ENCODE data around the gene ESCO1. TPM values are rescaled to one million over a fixed set of nuclear protein-coding genes. Genes with fewer than 3 reads are reported as not detected.
"Not testable (repeated sequence)": the region's sequence is repeated elsewhere in the genome, so short reads cannot be mapped to it uniquely, and the experiment has no call there.

The ESCO1 gene
- 28.7 TPM for polyA plus RNA-seq (ENCODE audit: insufficient read length)
- long read RNA-seq, donor 1, full-length matches to known transcripts: 2 of 25 reads
- long read RNA-seq, donor 1, partial matches to known transcripts: 23 of 25 reads
- long read RNA-seq, donor 1, other reads (novel, unspliced or antisense): 0 of 25 reads
- long read RNA-seq, donor 2, partial matches to known transcripts: 18 of 18 reads
- long read RNA-seq, donor 2, other reads (novel, unspliced or antisense): 0 of 18 reads
- long read RNA-seq, donor 3, partial matches to known transcripts: 65 of 222 reads
- long read RNA-seq, donor 3, other reads (novel, unspliced or antisense): 157 of 222 reads
- long read RNA-seq, donor 4: 0 reads
- long read RNA-seq, donor 5, full-length matches to known transcripts: 4 of 526 reads
- long read RNA-seq, donor 5, partial matches to known transcripts: 505 of 526 reads
- long read RNA-seq, donor 5, other reads (novel, unspliced or antisense): 17 of 526 reads
- long read RNA-seq, donor 6, partial matches to known transcripts: 23 of 23 reads
- long read RNA-seq, donor 6, other reads (novel, unspliced or antisense): 0 of 23 reads
- long read RNA-seq, donor 7, full-length matches to known transcripts: 4 of 35 reads
- long read RNA-seq, donor 7, partial matches to known transcripts: 31 of 35 reads
- long read RNA-seq, donor 7, other reads (novel, unspliced or antisense): 0 of 35 reads
- long read RNA-seq, donor 8, full-length matches to known transcripts: 2 of 2 reads
- long read RNA-seq, donor 8, partial matches to known transcripts: 0 of 2 reads
- long read RNA-seq, donor 8, other reads (novel, unspliced or antisense): 0 of 2 reads

GRCh38 chr18:21600526-21601410, at the start of gene ESCO1:
Gene ESCO1, minus strand, starts transcription at chr18:21600704. Its CDS starts 25,861 bp downstream, at chr18:21574843.
- DNase-seq: peak; percentile 93

GRCh38 chr18:21640375-21640774, 39.9 kb upstream of the ESCO1 start:
- not testable (repeated sequence) for DNase-seq

- no peak for DNase-seq
Observed at GRCh38 chr18:21638822-21639221, 38.3 kb upstream of the ESCO1 start.

- DNase-seq: no peak
Observed at GRCh38 chr18:21636769-21637168, 36.3 kb upstream of the ESCO1 start.

- no peak for DNase-seq
Observed at GRCh38 chr18:21634588-21635199, 34.2 kb upstream of the ESCO1 start.

GRCh38 chr18:21632393-21632792, 31.9 kb upstream of the ESCO1 start:
- no peak for DNase-seq

GRCh38 chr18:21629089-21629832, 28.8 kb upstream of the ESCO1 start:
- DNase-seq: no peak

GRCh38 chr18:21621640-21622039, 21.1 kb upstream of the ESCO1 start:
- DNase-seq: not testable (repeated sequence)

GRCh38 chr18:21612125-21613039, 11.9 kb upstream of the ESCO1 start, which contains the start of gene SNRPD1:
Gene SNRPD1, plus strand, starts transcription at chr18:21612314. Its CDS starts 116 bp downstream, at chr18:21612430.
- DNase-seq: peak; percentile 89

GRCh38 chr18:21611401-21612124, 11.1 kb upstream of the ESCO1 start:
- not testable (repeated sequence) for DNase-seq

- no peak for DNase-seq
Observed at GRCh38 chr18:21605213-21605612, 4.7 kb upstream of the ESCO1 start.

- DNase-seq: no peak
Observed at GRCh38 chr18:21604671-21605070, 4.2 kb upstream of the ESCO1 start.

GRCh38 chr18:21602299-21602587, 1.7 kb upstream of the ESCO1 start:
- no peak for DNase-seq

GRCh38 chr18:21599585-21600525, 649 bp downstream of the ESCO1 start:
- DNase-seq: peak; percentile 51

GRCh38 chr18:21598726-21599584, 1.5 kb downstream of the ESCO1 start:
- DNase-seq: peak; percentile 53

GRCh38 chr18:21597620-21598019, 2.9 kb downstream of the ESCO1 start:
- DNase-seq: no peak
